ENCODE data around the gene CREBL2.

GRCh38 chr12:12627308-12627827 is 15.7 kb downstream of the CREBL2 start:
- TF ChIP-seq POLR2A (IDR thresholded peaks at IDR 0.05), result no peak
- no peak for TF ChIP-seq CTCF (IDR thresholded peaks at IDR 0.05)
